GM19043 (cell line): ENCODE results near the gene CERS6.

Experiments used
- ATAC-seq: cut with Tn5 transposase; IDR thresholded peaks from one replicate; pipeline ENCODE4 v1.9.1; 2021; ENCODE audit warnings: low read depth; ENCODE audit not compliant: unreplicated experiment

CERS6 gene

GRCh38 chr2:168528016-168528415, 71.9 kb downstream of the CERS6 start:
- ATAC-seq, result no peak

- no peak for ATAC-seq
Measured at GRCh38 chr2:168528469-168528868, 72.4 kb downstream of the CERS6 start.

- ATAC-seq, result no peak
Measured at GRCh38 chr2:168529054-168529833, 73.2 kb downstream of the CERS6 start.

GRCh38 chr2:168529900-168530561, 74.0 kb downstream of the CERS6 start:
- no peak for ATAC-seq

GRCh38 chr2:168530982-168531622, 75.0 kb downstream of the CERS6 start:
- no peak for ATAC-seq

GRCh38 chr2:168534926-168535325, 78.9 kb downstream of the CERS6 start:
- no peak for ATAC-seq

- ATAC-seq, result no peak
Measured at GRCh38 chr2:168536925-168537466, 80.9 kb downstream of the CERS6 start.

- no peak for ATAC-seq
Measured at GRCh38 chr2:168538133-168538532, 82.1 kb downstream of the CERS6 start.

- no peak for ATAC-seq
Measured at GRCh38 chr2:168538534-168538933, 82.5 kb downstream of the CERS6 start.

- ATAC-seq, result no peak
Measured at GRCh38 chr2:168539945-168540344, 83.9 kb downstream of the CERS6 start.

GRCh38 chr2:168541858-168542257, 85.8 kb downstream of the CERS6 start:
- no peak for ATAC-seq

- ATAC-seq, result no peak
Measured at GRCh38 chr2:168543037-168543436, 87.0 kb downstream of the CERS6 start.

- ATAC-seq, result no peak
Measured at GRCh38 chr2:168543935-168544334, 87.9 kb downstream of the CERS6 start.

GRCh38 chr2:168545439-168546082, 89.5 kb downstream of the CERS6 start:
- ATAC-seq, result no peak

GRCh38 chr2:168550670-168551069, 94.6 kb downstream of the CERS6 start:
- ATAC-seq, result no peak

- ATAC-seq, result peak; percentile 92
Measured at GRCh38 chr2:168552450-168552856, 96.4 kb downstream of the CERS6 start.

- no peak for ATAC-seq
Measured at GRCh38 chr2:168555283-168555682, 99.2 kb downstream of the CERS6 start.

GRCh38 chr2:168559187-168559586, 103.1 kb downstream of the CERS6 start:
- ATAC-seq, result no peak

- no peak for ATAC-seq
Measured at GRCh38 chr2:168560817-168561499, 104.9 kb downstream of the CERS6 start.

GRCh38 chr2:168561991-168562390, 105.9 kb downstream of the CERS6 start:
- ATAC-seq, result no peak
